H1 (cell line): ENCODE measurements around the gene RAB22A.

Experiments used
- BRCA1 ChIP-seq: IDR thresholded peaks from 2 replicates; pipeline ENCODE4 v1.6.1; 2012; ENCODE audit warnings: low read depth, low read length, improper control_type of control experiment
- CHD1 ChIP-seq: IDR thresholded peaks from 2 replicates; pipeline ENCODE4 v1.6.1; 2012; ENCODE audit warnings: low read depth, low read length, improper control_type of control experiment
- CHD2 ChIP-seq: IDR thresholded peaks from 2 replicates; pipeline ENCODE4 v1.6.1; 2012; ENCODE audit warnings: low read length, improper control_type of control experiment
- EP300 ChIP-seq, 2 experiments: IDR thresholded peaks; 1 replicate in 1 of 2; 2 replicates in 1 of 2; pipeline ENCODE4 v1.6.1; 2011 to 2012; ENCODE audit warnings: low read depth in 2 of 2, low read length in 2 of 2, mild to moderate bottlenecking in 2 of 2, borderline replicate concordance in 1 of 2, inconsistent platforms in 1 of 2, moderate library complexity in 1 of 2
- EZH2 ChIP-seq: fragments of 200-600 bp; sonication (generic); IDR thresholded peaks from 2 replicates; pipeline ENCODE4 v1.7.1; 2012; ENCODE audit warnings: low read depth, mild to moderate bottlenecking, moderate library complexity, low read length, inconsistent platforms; ENCODE audit not compliant: severe bottlenecking
- HDAC6 ChIP-seq: IDR thresholded peaks from one replicate; pipeline ENCODE4 v1.7.1; 2012; ENCODE audit warnings: low read depth, mild to moderate bottlenecking, inconsistent platforms, low read length, moderate library complexity
- KDM5A ChIP-seq: fragments of 200-600 bp; IDR thresholded peaks from 2 replicates; pipeline ENCODE4 v1.7.1; 2012; ENCODE audit warnings: mild to moderate bottlenecking, low read length, inconsistent platforms, mixed read lengths
- POLR2A ChIP-seq, 2 experiments: IDR thresholded peaks; 1 replicate in 1 of 2; 2 replicates in 1 of 2; pipeline ENCODE4 v1.6.1; 2011; ENCODE audit warnings: low read depth in 2 of 2, low read length in 2 of 2, mild to moderate bottlenecking in 2 of 2; ENCODE audit errors: control extremely low read depth in 1 of 2
- RNF2 ChIP-seq: fragments of 200-900, 300-1000 bp; sonication (generic); IDR thresholded peaks from 2 replicates; pipeline ENCODE4 v1.7.1; 2016; ENCODE audit warnings: borderline replicate concordance, low read depth, mild to moderate bottlenecking, antibody characterized with exemption, low read length; ENCODE audit not compliant: poor library complexity, severe bottlenecking; ENCODE audit errors: missing control alignments
- SRF ChIP-seq: IDR thresholded peaks from 2 replicates; pipeline ENCODE4 v1.6.1; 2011; ENCODE audit warnings: mild to moderate bottlenecking, low read depth, low read length, moderate library complexity
- TAF1 ChIP-seq: IDR thresholded peaks from 2 replicates; pipeline ENCODE4 v1.6.1; 2011; ENCODE audit warnings: mild to moderate bottlenecking, low read depth, low read length
- TAF7 ChIP-seq: optimal IDR thresholded peaks from 2 replicates; pipeline ENCODE3; 2011; ENCODE audit warnings: low read depth, mild to moderate bottlenecking, inconsistent platforms, low read length, moderate library complexity, borderline replicate concordance
- YY1 ChIP-seq: IDR thresholded peaks from 2 replicates; pipeline ENCODE4 v1.6.1; 2011; ENCODE audit warnings: low read depth, mild to moderate bottlenecking, low read length
- TF ChIP-seq, protein P1 (sequence below), 3 experiments: IDR thresholded peaks; 1 replicate in 2 of 3; 2 replicates in 1 of 3; pipeline versions ENCODE4 v1.5.1 to v1.6.1; 2011; ENCODE audit warnings: low read length in 3 of 3, mild to moderate bottlenecking in 3 of 3, inconsistent platforms in 2 of 3, low read depth in 1 of 3, moderate library complexity in 1 of 3; ENCODE audit not compliant: insufficient read depth in 1 of 3; ENCODE audit errors: control extremely low read depth in 1 of 3

DNA sequence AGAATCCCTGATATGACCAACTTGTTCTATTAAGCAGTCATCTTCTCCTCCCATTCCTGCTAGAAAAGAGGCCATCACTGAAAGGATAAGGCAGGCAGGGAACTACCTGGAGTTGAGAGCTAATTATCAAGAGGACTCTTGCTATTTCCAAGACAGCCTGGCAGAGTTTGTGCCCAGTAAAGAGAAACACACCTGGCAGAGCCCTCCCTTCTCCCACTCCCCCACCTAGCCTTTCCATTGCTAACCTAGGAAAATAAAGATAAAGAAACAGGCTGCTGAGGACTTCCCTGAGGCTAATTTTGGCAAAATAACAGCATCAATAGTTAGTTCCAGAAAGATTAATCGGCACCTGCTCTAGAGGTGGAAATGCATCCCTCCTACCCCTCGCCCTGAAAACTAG lies 20.4 kb upstream of the RAB22A start:
- TF ChIP-seq, protein P1, sequence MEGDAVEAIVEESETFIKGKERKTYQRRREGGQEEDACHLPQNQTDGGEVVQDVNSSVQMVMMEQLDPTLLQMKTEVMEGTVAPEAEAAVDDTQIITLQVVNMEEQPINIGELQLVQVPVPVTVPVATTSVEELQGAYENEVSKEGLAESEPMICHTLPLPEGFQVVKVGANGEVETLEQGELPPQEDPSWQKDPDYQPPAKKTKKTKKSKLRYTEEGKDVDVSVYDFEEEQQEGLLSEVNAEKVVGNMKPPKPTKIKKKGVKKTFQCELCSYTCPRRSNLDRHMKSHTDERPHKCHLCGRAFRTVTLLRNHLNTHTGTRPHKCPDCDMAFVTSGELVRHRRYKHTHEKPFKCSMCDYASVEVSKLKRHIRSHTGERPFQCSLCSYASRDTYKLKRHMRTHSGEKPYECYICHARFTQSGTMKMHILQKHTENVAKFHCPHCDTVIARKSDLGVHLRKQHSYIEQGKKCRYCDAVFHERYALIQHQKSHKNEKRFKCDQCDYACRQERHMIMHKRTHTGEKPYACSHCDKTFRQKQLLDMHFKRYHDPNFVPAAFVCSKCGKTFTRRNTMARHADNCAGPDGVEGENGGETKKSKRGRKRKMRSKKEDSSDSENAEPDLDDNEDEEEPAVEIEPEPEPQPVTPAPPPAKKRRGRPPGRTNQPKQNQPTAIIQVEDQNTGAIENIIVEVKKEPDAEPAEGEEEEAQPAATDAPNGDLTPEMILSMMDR (IDR thresholded peaks at IDR 0.05; ENCODE audit: control extremely low read depth in 1 of 3, insufficient read depth in 1 of 3, low read depth in 1 of 3, low read length in 3 of 3), result no peak
- TF ChIP-seq RNF2 (no peak), CHD2 (no peak), HDAC6 (no peak), POLR2A (IDR thresholded peaks at IDR 0.05; ENCODE audit: control extremely low read depth in 1 of 2, low read depth in 2 of 2, low read length in 2 of 2) (no peak), EZH2 (no peak), TAF1 (no peak), SRF (no peak), EP300 (IDR thresholded peaks at IDR 0.05; ENCODE audit: borderline replicate concordance in 1 of 2, low read depth in 2 of 2, low read length in 2 of 2) (no peak), TAF7 (no peak), YY1 (no peak), BRCA1 (no peak), KDM5A (no peak), CHD1 (no peak)
